GM21717 (cell line): ENCODE results near the gene GRID2.

ENCODE experiments used
- ATAC-seq: cut with Tn5 transposase; IDR thresholded peaks from one replicate; pipeline ENCODE4 v1.9.1; 2021; ENCODE audit warnings: mild to moderate bottlenecking, moderate library complexity; ENCODE audit not compliant: unreplicated experiment

The GRID2 gene

GRCh38 chr4:93053140-93053539, 749.4 kb downstream of the GRID2 start:
- ATAC-seq = no peak

GRCh38 chr4:93061826-93062225, 758.1 kb downstream of the GRID2 start:
- no peak for ATAC-seq

- ATAC-seq = no peak
Measured at GRCh38 chr4:93063325-93063724, 759.6 kb downstream of the GRID2 start.

GRCh38 chr4:93065790-93066189, 762.0 kb downstream of the GRID2 start:
- no peak for ATAC-seq

- ATAC-seq = no peak
Measured at GRCh38 chr4:93066749-93067148, 763.0 kb downstream of the GRID2 start.

- no peak for ATAC-seq
Measured at GRCh38 chr4:93072292-93072691, 768.5 kb downstream of the GRID2 start.

- no peak for ATAC-seq
Measured at GRCh38 chr4:93080316-93080715, 776.5 kb downstream of the GRID2 start.

GRCh38 chr4:93084599-93085305, 781.0 kb downstream of the GRID2 start:
- ATAC-seq = no peak

- ATAC-seq = no peak
Measured at GRCh38 chr4:93086356-93086755, 782.6 kb downstream of the GRID2 start.

- ATAC-seq = no peak
Measured at GRCh38 chr4:93092765-93093164, 789.0 kb downstream of the GRID2 start.

- no peak for ATAC-seq
Measured at GRCh38 chr4:93103042-93103441, 799.3 kb downstream of the GRID2 start.

GRCh38 chr4:93116624-93117023, 812.9 kb downstream of the GRID2 start:
- ATAC-seq = no peak

- no peak for ATAC-seq
Measured at GRCh38 chr4:93127489-93127888, 823.7 kb downstream of the GRID2 start.

- ATAC-seq = no peak
Measured at GRCh38 chr4:93132631-93133030, 828.9 kb downstream of the GRID2 start.

GRCh38 chr4:93139118-93139517, 835.4 kb downstream of the GRID2 start:
- ATAC-seq = no peak

- ATAC-seq = no peak
Measured at GRCh38 chr4:93143902-93144301, 840.1 kb downstream of the GRID2 start.

- no peak for ATAC-seq
Measured at GRCh38 chr4:93144644-93145043, 840.9 kb downstream of the GRID2 start.

- no peak for ATAC-seq
Measured at GRCh38 chr4:93147524-93148212, 843.9 kb downstream of the GRID2 start.

GRCh38 chr4:93152491-93152890, 848.7 kb downstream of the GRID2 start:
- no peak for ATAC-seq

- no peak for ATAC-seq
Measured at GRCh38 chr4:93157986-93158385, 854.2 kb downstream of the GRID2 start.

- ATAC-seq = no peak
Measured at GRCh38 chr4:93168053-93168452, 864.3 kb downstream of the GRID2 start.

- no peak for ATAC-seq
Measured at GRCh38 chr4:93169966-93170365, 866.2 kb downstream of the GRID2 start.

- no peak for ATAC-seq
Measured at GRCh38 chr4:93174598-93174997, 870.8 kb downstream of the GRID2 start.
